ENCODE measurements around the gene NADSYN1.

DNA sequence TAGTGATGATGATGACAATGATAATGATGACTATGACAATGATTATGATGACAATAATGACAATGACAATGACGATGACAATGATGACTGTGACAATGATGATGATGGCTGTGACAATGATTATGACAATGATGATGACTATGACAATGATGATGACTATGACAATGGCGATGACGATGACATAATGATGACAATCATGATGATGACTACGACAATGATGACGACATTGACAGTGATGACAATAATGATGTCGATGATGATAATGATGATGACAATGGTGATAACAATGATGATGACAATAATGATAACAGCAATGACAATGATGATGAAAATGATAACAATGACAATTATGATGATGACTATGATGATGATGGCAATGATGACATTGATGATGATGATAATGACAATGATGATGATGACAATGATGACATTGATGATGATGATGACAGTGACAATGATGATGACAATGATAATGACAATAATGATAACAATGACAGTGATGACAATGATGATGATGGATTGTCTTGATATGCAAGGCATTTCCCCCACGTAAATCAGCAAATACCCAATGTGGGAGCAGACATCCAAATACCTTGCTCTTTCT is 42.5 kb upstream of the NADSYN1 start:
- TF ChIP-seq, protein P1, sequence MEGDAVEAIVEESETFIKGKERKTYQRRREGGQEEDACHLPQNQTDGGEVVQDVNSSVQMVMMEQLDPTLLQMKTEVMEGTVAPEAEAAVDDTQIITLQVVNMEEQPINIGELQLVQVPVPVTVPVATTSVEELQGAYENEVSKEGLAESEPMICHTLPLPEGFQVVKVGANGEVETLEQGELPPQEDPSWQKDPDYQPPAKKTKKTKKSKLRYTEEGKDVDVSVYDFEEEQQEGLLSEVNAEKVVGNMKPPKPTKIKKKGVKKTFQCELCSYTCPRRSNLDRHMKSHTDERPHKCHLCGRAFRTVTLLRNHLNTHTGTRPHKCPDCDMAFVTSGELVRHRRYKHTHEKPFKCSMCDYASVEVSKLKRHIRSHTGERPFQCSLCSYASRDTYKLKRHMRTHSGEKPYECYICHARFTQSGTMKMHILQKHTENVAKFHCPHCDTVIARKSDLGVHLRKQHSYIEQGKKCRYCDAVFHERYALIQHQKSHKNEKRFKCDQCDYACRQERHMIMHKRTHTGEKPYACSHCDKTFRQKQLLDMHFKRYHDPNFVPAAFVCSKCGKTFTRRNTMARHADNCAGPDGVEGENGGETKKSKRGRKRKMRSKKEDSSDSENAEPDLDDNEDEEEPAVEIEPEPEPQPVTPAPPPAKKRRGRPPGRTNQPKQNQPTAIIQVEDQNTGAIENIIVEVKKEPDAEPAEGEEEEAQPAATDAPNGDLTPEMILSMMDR (conservative IDR thresholded peaks at IDR 0.05; ENCODE audit: low read length) = no peak
- TF ChIP-seq EZH2phosphoT487 (IDR thresholded peaks at IDR 0.05; ENCODE audit: borderline replicate concordance, low read depth, low read length) = no peak
